ENCODE data around the gene PEX11G. TPM values are rescaled to one million over a fixed set of nuclear protein-coding genes. Genes with fewer than 3 reads are reported as not detected.

PEX11G gene
- total RNA-seq, 4 donors from 2014 or later, result 1.0 to 3.1 (median 1.9) TPM

GRCh38 chr19:7469669-7470285, 19.1 kb downstream of the PEX11G start:
- WGBS, 2 donors (ENCODE audit: low coverage in 1 of 2), result no CpG with 5 or more reads among the region's 31 CpGs
- H3K4me1 ChIP-seq, result no peaks in the 10 kb centered on the region
- TF ChIP-seq EP300 (IDR thresholded peaks at IDR 0.05), result no peak
- TF ChIP-seq, protein P1, sequence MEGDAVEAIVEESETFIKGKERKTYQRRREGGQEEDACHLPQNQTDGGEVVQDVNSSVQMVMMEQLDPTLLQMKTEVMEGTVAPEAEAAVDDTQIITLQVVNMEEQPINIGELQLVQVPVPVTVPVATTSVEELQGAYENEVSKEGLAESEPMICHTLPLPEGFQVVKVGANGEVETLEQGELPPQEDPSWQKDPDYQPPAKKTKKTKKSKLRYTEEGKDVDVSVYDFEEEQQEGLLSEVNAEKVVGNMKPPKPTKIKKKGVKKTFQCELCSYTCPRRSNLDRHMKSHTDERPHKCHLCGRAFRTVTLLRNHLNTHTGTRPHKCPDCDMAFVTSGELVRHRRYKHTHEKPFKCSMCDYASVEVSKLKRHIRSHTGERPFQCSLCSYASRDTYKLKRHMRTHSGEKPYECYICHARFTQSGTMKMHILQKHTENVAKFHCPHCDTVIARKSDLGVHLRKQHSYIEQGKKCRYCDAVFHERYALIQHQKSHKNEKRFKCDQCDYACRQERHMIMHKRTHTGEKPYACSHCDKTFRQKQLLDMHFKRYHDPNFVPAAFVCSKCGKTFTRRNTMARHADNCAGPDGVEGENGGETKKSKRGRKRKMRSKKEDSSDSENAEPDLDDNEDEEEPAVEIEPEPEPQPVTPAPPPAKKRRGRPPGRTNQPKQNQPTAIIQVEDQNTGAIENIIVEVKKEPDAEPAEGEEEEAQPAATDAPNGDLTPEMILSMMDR (IDR thresholded peaks at IDR 0.05), result no peak
- no peak for TF ChIP-seq POLR2AphosphoS5 (IDR thresholded peaks at IDR 0.05)
- TF ChIP-seq POLR2A (IDR thresholded peaks at IDR 0.05), result no peak
- H3K9me3 ChIP-seq, result no peaks in the 10 kb centered on the region
- H3K36me3 ChIP-seq, result peaks cover 0 to 79% of the 10 kb centered on the region in 2 donors
- no peak overlapping the region for H3K27ac ChIP-seq
- H3K4me3 ChIP-seq, result no peak overlapping the region
- ATAC-seq, result no peak
- H3K27me3 ChIP-seq, result no peaks in the 10 kb centered on the region

GRCh38 chr19:7468840-7469239, 20.0 kb downstream of the PEX11G start:
- Histone ChIP-seq H3K27ac (no peak overlapping the region), H3K27me3 (no peaks in the 10 kb centered on the region), H3K9me3 (no peaks in the 10 kb centered on the region), H3K4me1 (no peaks in the 10 kb centered on the region), H3K36me3 (peaks cover 0 to 88% of the 10 kb centered on the region in 2 donors), H3K4me3 (no peak overlapping the region)
- ATAC-seq, result no peak
- TF ChIP-seq POLR2A (IDR thresholded peaks at IDR 0.05) (no peak), POLR2AphosphoS5 (IDR thresholded peaks at IDR 0.05) (no peak), EP300 (IDR thresholded peaks at IDR 0.05) (no peak)
- TF ChIP-seq, protein P1 (IDR thresholded peaks at IDR 0.05), result no peak
- WGBS, 2 donors (ENCODE audit: low coverage in 1 of 2), result 100% methylated on average over 2 of the region's 24 CpGs

DNA sequence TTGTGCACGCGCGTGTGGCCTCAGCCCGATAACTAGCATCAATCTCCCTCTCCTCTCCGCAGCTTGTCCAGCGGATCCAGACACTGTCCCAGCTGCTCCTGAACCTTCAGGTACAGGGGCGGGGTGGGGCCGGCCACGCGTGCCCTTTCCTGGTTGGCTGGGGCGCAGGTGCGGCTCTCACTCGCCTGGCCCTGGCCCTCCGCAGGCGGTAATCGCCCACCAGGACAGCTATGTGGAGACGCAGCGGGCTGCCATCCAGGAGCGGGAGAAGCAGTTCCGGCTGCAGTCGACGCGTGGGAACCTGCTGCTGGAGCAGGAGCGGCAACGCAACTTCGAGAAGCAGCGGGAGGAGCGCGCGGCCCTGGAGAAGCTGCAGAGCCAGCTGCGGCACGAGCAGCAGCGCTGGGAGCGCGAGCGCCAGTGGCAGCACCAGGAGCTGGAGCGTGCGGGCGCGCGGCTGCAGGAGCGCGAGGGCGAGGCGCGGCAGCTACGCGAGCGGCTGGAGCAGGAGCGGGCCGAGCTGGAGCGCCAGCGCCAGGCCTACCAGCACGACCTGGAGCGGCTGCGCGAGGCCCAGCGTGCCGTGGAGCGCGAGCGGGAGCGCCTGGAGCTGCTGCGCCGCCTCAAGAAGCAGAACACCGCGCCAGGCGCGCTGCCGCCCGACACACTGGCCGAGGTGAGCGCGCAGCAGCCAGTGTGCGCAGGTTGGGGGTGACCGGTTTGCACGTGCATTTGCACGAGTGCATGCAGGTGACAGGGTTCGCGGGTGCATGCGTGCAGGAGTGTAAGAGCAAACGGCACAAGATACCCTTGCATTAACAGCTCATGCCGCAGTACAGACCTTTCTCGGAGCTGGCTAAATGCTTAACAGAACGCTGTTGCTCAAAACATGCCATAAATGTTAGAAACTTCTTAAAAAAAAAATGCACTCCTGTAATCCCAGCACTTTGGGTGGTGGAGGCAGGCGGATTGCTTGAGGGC, 21.5 kb downstream of the PEX11G start:
- no peak for ATAC-seq
- H3K27me3 ChIP-seq, result no peaks in the 10 kb centered on the region
- TF ChIP-seq POLR2A (IDR thresholded peaks at IDR 0.05), result no peak
- TF ChIP-seq, protein P1 (IDR thresholded peaks at IDR 0.05), result no peak
- no peak for TF ChIP-seq POLR2AphosphoS5 (IDR thresholded peaks at IDR 0.05)
- no peak for TF ChIP-seq EP300 (IDR thresholded peaks at IDR 0.05)
- H3K4me1 ChIP-seq, result no peaks in the 10 kb centered on the region
- no peaks in the 10 kb centered on the region for H3K9me3 ChIP-seq
- no peak overlapping the region for H3K27ac ChIP-seq
- WGBS, 2 donors (ENCODE audit: low coverage in 1 of 2), result 94 to 95% methylated on average over 25 to 44 of the region's 86 CpGs
- H3K4me3 ChIP-seq, result no peak overlapping the region
- peaks cover 0 to 100% of the 10 kb centered on the region in 2 donors for H3K36me3 ChIP-seq

DNA sequence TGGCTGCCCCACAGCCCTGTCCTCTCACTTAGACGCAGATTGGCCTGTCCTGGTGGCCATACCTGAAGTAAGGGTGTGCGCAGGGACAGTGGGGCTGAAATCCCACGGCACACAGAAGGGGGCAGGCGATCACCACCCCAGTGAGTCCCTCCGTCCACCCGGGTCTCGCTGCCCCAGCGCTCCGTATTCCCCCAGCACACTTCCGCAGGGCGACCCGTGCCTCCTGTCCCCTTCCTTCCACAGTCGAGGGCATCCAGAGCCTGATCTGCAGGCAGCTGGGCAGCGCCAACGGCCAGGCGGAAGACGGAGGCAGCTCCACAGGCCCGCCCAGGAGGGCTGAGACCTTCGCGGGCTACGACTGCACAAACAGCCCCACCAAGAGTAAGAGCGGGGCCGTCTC, 25.3 kb downstream of the PEX11G start:
- no CpG with 5 or more reads among the region's 23 CpGs for WGBS, 2 donors (ENCODE audit: low coverage in 1 of 2)
- no peak for TF ChIP-seq EP300 (IDR thresholded peaks at IDR 0.05)
- TF ChIP-seq POLR2AphosphoS5 (IDR thresholded peaks at IDR 0.05), result no peak
- TF ChIP-seq POLR2A (IDR thresholded peaks at IDR 0.05), result no peak
- TF ChIP-seq, protein P1 (IDR thresholded peaks at IDR 0.05), result no peak
- no peak for ATAC-seq
- Histone ChIP-seq H3K4me3 (no peak overlapping the region), H3K36me3 (peaks cover 0 to 100% of the 10 kb centered on the region in 2 donors), H3K27ac (no peak overlapping the region), H3K4me1 (no peaks in the 10 kb centered on the region), H3K9me3 (no peaks in the 10 kb centered on the region), H3K27me3 (no peaks in the 10 kb centered on the region)

All from gastroesophageal sphincter (tissue), 4 donors.